Breast epithelium (tissue), 3 donors: ENCODE measurements around the gene OR1L1.

Experiments used
- POLR2A ChIP-seq: fragments of 450-650 bp; IDR thresholded peaks from one replicate; pipeline ENCODE4 v1.6.1; 2016; ENCODE audit warnings: antibody characterized with exemption, mild to moderate bottlenecking, moderate library complexity
- TF ChIP-seq, protein P1 (sequence below), 3 donors: fragments of 450-650 bp; IDR thresholded peaks; one replicate each; pipeline ENCODE4 v1.5.1; 2016 to 2017; ENCODE audit warnings: antibody characterized with exemption in 3 of 3, mild to moderate bottlenecking in 3 of 3, moderate library complexity in 3 of 3

DNA sequence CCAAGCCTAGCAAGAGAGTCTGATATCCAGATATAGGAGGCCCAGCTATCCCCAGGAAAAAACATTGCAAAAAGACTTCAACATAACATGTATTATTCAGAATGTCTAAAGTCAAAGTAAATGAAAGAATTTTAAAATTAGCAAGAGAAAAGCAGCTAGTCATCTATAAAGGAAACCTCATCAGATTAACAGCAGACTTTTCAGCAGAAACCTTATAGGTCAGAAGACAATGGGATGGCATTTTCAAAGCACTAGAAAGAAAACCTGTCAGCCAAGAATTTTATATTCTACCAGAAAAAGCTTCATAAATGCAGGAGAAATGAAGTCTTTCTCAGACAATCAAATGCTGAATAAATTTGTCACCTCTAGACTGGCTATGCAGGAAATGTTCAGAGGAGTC, 23.3 kb downstream of the OR1L1 start:
- TF ChIP-seq POLR2A = no peak
- TF ChIP-seq, protein P1, sequence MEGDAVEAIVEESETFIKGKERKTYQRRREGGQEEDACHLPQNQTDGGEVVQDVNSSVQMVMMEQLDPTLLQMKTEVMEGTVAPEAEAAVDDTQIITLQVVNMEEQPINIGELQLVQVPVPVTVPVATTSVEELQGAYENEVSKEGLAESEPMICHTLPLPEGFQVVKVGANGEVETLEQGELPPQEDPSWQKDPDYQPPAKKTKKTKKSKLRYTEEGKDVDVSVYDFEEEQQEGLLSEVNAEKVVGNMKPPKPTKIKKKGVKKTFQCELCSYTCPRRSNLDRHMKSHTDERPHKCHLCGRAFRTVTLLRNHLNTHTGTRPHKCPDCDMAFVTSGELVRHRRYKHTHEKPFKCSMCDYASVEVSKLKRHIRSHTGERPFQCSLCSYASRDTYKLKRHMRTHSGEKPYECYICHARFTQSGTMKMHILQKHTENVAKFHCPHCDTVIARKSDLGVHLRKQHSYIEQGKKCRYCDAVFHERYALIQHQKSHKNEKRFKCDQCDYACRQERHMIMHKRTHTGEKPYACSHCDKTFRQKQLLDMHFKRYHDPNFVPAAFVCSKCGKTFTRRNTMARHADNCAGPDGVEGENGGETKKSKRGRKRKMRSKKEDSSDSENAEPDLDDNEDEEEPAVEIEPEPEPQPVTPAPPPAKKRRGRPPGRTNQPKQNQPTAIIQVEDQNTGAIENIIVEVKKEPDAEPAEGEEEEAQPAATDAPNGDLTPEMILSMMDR (IDR thresholded peaks at IDR 0.05) = no peak
